ENCODE measurements around the gene AGBL1.

AGBL1 gene

GRCh38 chr15:86903642-86904421 is 824.2 kb downstream of the AGBL1 start:
- no peak for DNase-seq

GRCh38 chr15:86905625-86906256 is 826.1 kb downstream of the AGBL1 start:
- DNase-seq = no peak

GRCh38 chr15:86906376-86906775 is 826.7 kb downstream of the AGBL1 start:
- no peak for DNase-seq

- DNase-seq = no peak
Measured at GRCh38 chr15:86911022-86911421, 831.4 kb downstream of the AGBL1 start.

GRCh38 chr15:86912661-86913060 is 833.0 kb downstream of the AGBL1 start:
- no peak for DNase-seq

GRCh38 chr15:86915811-86916331 is 836.2 kb downstream of the AGBL1 start:
- peak; percentile 46 for DNase-seq

GRCh38 chr15:86916671-86917360 is 837.1 kb downstream of the AGBL1 start:
- peak; percentile 41 for DNase-seq

GRCh38 chr15:86917361-86917671 is 837.6 kb downstream of the AGBL1 start:
- DNase-seq = no peak

- DNase-seq = no peak
Measured at GRCh38 chr15:86919581-86919980, 839.9 kb downstream of the AGBL1 start.

GRCh38 chr15:86929461-86929860 is 849.8 kb downstream of the AGBL1 start:
- DNase-seq = no peak

- no peak for DNase-seq
Measured at GRCh38 chr15:86932456-86932855, 852.8 kb downstream of the AGBL1 start.

GRCh38 chr15:86935841-86936240 is 856.2 kb downstream of the AGBL1 start:
- no peak for DNase-seq

GRCh38 chr15:86942285-86942684 is 862.6 kb downstream of the AGBL1 start:
- no peak for DNase-seq

- DNase-seq = no peak
Measured at GRCh38 chr15:86948719-86949118, 869.0 kb downstream of the AGBL1 start.

- no peak for DNase-seq
Measured at GRCh38 chr15:86959254-86959653, 879.6 kb downstream of the AGBL1 start.

GRCh38 chr15:86961669-86962068 is 882.0 kb downstream of the AGBL1 start:
- DNase-seq = no peak

- DNase-seq = no peak
Measured at GRCh38 chr15:86964271-86964670, 884.6 kb downstream of the AGBL1 start.

- no peak for DNase-seq
Measured at GRCh38 chr15:86968244-86968643, 888.6 kb downstream of the AGBL1 start.

GRCh38 chr15:86969364-86969763 is 889.7 kb downstream of the AGBL1 start:
- no peak for DNase-seq

- no peak for DNase-seq
Measured at GRCh38 chr15:86973284-86973844, 893.7 kb downstream of the AGBL1 start.

GRCh38 chr15:86988033-86988432 is 908.4 kb downstream of the AGBL1 start:
- no peak for DNase-seq

GRCh38 chr15:87021751-87022150 is 942.1 kb downstream of the AGBL1 start:
- DNase-seq = no peak

- no peak for DNase-seq
Measured at GRCh38 chr15:87031540-87032230, 952.0 kb downstream of the AGBL1 start.
